Forelimb muscle (tissue), 1 donor: ENCODE results near the gene BAHD1. TPM values are rescaled to one million over a fixed set of nuclear protein-coding genes. Genes with fewer than 3 reads are reported as not detected.

ENCODE experiments used
- DNase-seq: peaks from one replicate; pipeline ENCODE4 v3.0.0-alpha.2; 2013; ENCODE audit warnings: low read depth
- polyA plus RNA-seq: library from polyadenylated mRNA; unstranded; fragments of 120-200 nt; gene quantifications from one replicate; pipeline ENCODE4 v1.2.1, GENCODE V29; 2013; ENCODE audit not compliant: insufficient read length

BAHD1 gene
- polyA plus RNA-seq, 1 donor, result 24.6 TPM

DNA sequence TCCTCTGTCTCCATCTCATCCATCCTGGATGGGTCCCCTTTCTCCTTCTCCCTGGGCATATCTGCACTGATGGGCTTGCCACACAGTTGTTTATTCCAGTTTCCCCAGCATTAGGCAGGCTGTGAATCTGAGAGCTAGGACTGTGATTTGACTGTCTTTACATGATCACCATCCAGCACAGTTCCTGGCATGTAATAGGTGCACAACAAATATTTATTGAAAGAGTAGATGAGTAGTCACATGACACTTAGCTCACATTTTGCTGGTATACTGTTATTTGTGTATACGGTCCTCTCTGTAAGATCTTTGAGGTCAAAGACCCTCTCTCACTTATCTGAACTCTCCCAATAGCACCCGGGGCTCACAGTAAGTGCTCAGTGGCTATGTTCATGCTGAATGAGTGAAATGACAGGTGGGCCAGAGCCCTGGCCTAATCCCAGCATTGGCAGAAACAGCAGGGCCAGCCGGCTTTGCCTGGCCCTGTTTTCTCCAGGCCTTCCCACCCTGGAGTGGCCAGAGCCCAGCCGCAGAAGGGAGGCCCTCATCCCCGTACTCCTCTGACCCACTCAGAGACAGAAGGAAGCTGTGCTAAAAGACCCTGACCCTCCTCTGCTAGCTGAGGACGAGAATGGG, 16.2 kb upstream of the BAHD1 start:
- no peak for DNase-seq

- no peak for DNase-seq
Observed at GRCh38 chr15:40425681-40426080, 15.1 kb upstream of the BAHD1 start.

DNA sequence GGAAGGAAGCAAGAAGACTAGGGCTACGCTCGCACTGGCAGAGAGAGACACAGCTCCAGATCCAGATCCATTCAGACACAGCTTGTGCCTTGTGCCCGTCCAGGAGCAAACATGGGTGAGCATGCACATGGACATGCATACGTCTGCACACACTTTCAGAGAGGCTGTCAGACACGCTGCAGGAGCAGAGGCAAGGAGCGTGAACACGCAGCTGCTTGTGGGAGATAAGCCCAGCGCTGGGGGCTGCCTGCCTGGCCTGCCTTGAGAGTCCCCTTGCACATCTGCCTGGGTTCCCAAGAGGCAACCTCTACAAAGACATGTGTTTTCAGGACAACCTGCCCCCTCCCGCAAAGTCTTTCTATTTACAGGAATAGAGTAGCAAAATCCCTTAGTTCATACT, 13.6 kb upstream of the BAHD1 start:
- DNase-seq, result no peak

DNA sequence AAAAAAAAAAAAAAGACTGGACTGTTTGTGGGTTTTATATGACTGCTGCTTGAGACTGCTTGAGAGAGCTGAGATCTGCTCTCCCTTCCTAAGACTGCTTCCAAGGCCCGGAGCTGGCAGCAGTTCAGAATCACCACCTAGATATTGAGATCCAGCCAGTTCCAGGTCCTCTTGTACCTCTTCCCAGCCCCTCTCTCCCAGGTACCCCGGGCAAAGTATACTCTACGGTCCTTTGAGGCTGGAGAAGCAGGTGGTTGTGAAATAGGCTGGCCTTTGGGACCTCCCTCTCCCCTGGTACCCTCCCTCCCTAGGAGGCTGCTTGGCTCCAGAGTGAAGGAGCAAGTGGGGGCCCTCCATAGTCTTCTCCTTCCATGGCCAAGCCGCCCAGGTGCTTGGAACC, 12.6 kb upstream of the BAHD1 start:
- no peak for DNase-seq

DNA sequence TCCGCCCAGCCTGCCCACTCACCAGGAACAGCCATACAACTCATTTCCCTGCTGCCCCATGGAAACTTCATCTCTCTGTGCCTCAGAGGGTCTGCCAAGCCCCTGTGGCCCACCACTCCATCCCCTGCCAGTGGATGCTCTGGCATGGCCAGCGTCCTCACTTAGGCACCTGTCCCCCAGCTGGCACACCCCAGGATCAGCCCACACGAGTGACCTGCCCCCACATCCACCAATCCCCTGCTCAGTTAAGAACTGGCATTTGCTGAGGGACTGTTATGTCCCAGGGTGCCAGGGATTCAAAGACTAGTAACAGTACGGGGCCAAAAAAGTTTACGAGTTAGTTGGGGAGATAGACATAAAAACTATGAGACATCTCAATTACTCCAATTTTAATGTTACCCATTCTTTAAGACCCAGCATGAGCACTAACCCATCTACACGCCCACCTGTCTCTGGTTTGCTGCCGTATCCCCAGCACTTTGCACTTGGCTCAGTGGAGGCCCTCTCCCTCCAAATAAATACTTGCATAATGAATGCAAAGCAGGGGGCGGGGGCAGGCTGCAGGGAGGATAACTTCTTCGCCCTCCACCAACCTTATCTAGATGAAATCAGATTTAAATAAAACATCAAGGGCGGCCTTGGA, 11.6 kb upstream of the BAHD1 start:
- no peak for DNase-seq

GRCh38 chr15:40430271-40430805, 10.4 kb upstream of the BAHD1 start:
- no peak for DNase-seq

- no peak for DNase-seq
Observed at GRCh38 chr15:40435023-40435709, 5.6 kb upstream of the BAHD1 start.

DNA sequence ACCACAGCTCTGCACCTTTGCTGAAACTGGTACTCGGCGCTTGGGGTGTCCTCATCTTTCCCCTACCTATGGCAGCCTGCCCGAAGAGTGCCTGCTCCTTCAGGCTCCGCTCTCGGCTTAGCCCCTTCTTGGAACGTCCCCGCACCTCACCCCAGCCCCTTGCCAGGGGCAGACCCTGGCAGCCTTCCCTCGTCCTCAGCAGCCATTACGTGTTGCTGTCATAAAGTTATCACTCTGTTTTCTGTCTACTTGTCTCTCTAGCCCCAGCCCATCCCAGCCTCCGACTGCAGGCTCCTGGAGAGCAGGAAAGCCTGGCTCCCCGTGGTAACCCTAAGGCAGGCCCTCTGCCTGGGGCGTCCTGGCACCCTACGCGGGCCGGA, 5.1 kb upstream of the BAHD1 start:
- no peak for DNase-seq

- no peak for DNase-seq
Observed at GRCh38 chr15:40436116-40436891, 4.4 kb upstream of the BAHD1 start.

GRCh38 chr15:40436892-40437751, 3.6 kb upstream of the BAHD1 start:
- DNase-seq, result no peak

DNA sequence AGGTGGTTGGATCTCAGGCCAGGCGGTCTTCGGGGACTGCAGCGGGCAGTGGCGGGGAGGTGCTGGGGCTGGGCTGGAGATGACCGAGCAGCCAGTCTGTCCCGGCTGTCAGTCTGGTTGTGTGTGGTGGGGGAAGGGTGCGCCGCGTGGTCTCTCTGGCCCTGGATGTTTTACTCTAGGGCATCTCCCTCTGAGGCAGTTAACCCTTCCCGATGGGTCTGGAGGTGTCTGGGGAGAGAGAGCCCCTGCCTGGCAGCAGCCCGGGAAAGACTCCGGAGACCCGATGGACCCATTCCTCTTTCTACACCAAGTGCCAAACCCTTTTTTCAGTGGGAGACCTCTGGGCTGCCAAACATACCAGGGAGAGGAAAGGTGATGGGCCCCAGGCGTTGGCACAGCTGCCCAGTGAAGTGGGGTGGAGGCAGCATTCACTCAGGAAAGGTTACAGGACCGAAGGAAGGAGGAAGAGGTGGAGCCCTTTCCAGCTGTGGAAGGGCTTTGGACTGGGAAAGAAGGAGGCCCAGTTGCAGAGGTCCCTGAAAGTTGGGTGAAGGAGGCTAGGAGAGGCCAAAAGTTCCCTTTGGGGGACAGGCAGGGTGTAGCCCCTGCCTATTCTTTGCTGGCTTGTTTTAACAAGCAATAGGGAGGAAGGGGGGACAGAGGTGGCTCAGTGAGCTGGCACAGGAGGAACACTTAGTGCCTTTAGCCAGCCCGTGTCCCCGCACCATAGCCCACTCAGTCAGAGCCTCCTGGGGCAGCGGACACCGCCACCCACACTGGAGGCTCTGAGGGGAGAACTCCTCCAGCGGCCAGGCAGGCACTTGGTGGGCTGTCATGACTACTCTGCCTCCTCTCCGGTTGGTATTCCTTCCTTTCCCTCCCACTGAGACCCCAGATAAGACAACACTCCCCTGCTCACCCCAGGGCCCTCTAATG, 2.7 kb upstream of the BAHD1 start:
- DNase-seq, result no peak

GRCh38 chr15:40438712-40439111, 2.0 kb upstream of the BAHD1 start:
- no peak for DNase-seq

GRCh38 chr15:40439461-40439959, 1.2 kb upstream of the BAHD1 start:
- DNase-seq, result no peak

GRCh38 chr15:40439960-40440742, 602 bp upstream of the BAHD1 start:
- DNase-seq, result no peak

DNA sequence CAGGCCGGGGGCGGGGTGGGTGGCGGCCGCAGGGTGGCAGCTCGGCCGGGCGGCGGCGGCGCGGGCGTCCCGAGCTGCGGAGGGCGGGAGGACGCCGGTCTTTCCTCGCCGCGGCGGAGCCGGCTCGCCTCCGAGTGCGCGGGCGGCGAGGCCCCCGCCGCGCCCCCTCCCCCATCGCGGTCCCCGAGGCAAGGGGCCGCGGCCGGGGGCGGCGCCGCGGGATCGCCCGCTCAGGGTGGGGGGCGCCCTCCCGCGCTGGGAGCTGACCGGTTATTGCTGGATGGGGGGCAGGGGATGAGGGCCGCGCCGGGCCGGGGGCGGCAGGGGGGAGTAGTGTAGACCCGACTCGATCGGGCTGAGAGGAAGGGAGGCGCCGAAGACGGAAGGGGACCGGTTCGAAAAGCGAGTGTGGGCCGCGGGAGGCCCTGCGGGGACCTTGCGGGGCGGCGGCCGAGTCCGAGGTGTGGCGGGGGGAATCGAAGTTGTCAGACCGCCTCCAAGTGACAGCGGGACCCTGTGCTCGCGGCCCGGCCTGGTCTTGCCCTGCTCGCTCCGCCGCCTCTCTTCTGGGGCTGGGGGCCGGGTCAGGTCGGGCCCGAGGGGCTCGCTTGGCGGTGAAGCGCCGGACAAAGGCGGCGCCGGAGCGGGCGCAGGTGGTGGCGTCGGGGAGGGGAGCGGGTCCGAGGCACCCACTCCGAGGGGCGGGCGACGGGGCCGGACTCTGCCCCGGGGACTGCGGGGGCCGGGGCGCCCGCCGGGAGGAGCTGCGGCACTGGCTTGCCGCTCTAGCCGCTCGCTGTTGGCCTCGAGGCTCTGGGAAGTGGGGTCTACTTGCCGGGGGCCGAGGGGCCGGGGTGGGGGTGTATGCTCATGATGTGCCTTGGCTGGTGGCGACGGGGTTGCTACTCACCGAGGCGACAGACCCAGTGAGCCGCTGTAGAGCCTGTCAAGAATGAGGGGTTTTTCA, 1.1 kb downstream of the BAHD1 start:
- DNase-seq, result no peak

DNA sequence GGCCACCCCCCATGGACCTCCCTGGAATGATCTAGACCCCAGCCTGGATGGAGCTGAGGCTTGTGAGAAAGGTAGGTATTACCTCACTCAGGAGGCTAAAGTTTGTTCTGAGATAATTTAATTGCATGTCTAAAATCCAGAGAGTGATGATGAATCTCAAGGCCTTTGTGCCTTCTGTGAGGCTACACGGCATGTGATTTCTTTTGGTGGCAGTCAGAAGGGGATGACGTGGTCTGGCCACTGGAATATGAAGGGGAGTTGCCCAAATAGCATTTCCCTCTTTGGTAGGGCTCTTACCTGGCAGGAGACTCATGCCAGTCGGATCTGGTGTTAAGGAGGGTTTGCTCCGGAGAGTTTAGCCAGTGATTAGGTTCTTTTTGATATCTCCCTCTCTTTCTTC, 2.5 kb downstream of the BAHD1 start:
- DNase-seq, result no peak

- no peak for DNase-seq
Observed at GRCh38 chr15:40443846-40444245, 3.1 kb downstream of the BAHD1 start.

- no peak for DNase-seq
Observed at GRCh38 chr15:40444736-40445135, 4.0 kb downstream of the BAHD1 start.
